PFSK-1 (cell line): ENCODE measurements around the gene CARHSP1.

Experiments used
- FOXP2 ChIP-seq: optimal IDR thresholded peaks from 2 replicates; pipeline ENCODE3; 2011; ENCODE audit warnings: borderline replicate concordance, control low read depth, inconsistent platforms; ENCODE audit not compliant: insufficient read depth; ENCODE audit errors: extremely low read length, extremely low read depth
- POLR2AphosphoS5 ChIP-seq: IDR thresholded peaks from 2 replicates; pipeline ENCODE4 v1.6.1; 2012; ENCODE audit warnings: low read depth, mild to moderate bottlenecking, control low read depth, low read length, moderate library complexity
- REST ChIP-seq, 2 experiments: IDR thresholded peaks; 2 replicates each; pipeline versions ENCODE4 v1.6.1 to v1.8.0; 2011 to 2012; ENCODE audit warnings: low read depth in 2 of 2, low read length in 2 of 2, control low read depth in 1 of 2, inconsistent platforms in 1 of 2, mild to moderate bottlenecking in 1 of 2, moderate library complexity in 1 of 2; ENCODE audit not compliant: insufficient read depth in 1 of 2
- SIN3A ChIP-seq: IDR thresholded peaks from 2 replicates; pipeline ENCODE4 v1.6.1; 2012; ENCODE audit warnings: mild to moderate bottlenecking, low read length, moderate library complexity, borderline replicate concordance; ENCODE audit not compliant: insufficient read depth
- TAF1 ChIP-seq: IDR thresholded peaks from 2 replicates; pipeline ENCODE4 v1.6.1; 2012; ENCODE audit warnings: low read length, control low read depth, borderline replicate concordance; ENCODE audit not compliant: insufficient read depth

- no peak for TF ChIP-seq POLR2AphosphoS5
- no peak for TF ChIP-seq SIN3A
- no peak for TF ChIP-seq FOXP2
- TF ChIP-seq REST (IDR thresholded peaks at IDR 0.05; ENCODE audit: insufficient read depth in 1 of 2, low read depth in 2 of 2, low read length in 2 of 2), result no peak
- no peak for TF ChIP-seq TAF1
Observed at GRCh38 chr16:8885674-8886592, 17.1 kb upstream of the CARHSP1 start.
